Adipocyte (in vitro differentiated cells): ENCODE results near the gene DMXL2.
"Not testable (repeated sequence)": the region's sequence is repeated elsewhere in the genome, so short reads cannot be mapped to it uniquely, and the experiment has no call there.

Experiments
- DNase-seq: peaks from one replicate; pipeline ENCODE4 v3.0.0-alpha.2; 2015; ENCODE audit warnings: low read depth
- H3K27me3 ChIP-seq: replicated peaks from 2 replicates; pipeline ENCODE4 v1.7.0; 2013; ENCODE audit warnings: mild to moderate bottlenecking, low read length, moderate library complexity; ENCODE audit not compliant: control insufficient read depth, insufficient read depth
- H3K36me3 ChIP-seq: 2 replicates; pipeline ENCODE4 v1.7.0; 2013; ENCODE audit warnings: low read length, mild to moderate bottlenecking, moderate library complexity; ENCODE audit not compliant: control insufficient read depth, insufficient read depth, severe bottlenecking
- H3K4me1 ChIP-seq: 2 replicates; pipeline ENCODE4 v1.7.0; 2013; ENCODE audit warnings: mild to moderate bottlenecking, low read length, moderate library complexity; ENCODE audit not compliant: control insufficient read depth, insufficient read depth
- H3K4me3 ChIP-seq: 2 replicates; pipeline ENCODE4 v1.7.0; 2013; ENCODE audit warnings: mild to moderate bottlenecking, low read length, moderate library complexity
- H3K9ac ChIP-seq: 2 replicates; pipeline ENCODE4 v1.7.0; 2013; ENCODE audit warnings: mild to moderate bottlenecking, low read length, moderate library complexity
- H3K9me3 ChIP-seq: 2 replicates; pipeline ENCODE4 v1.7.0; 2013; ENCODE audit warnings: mild to moderate bottlenecking, low read length, moderate library complexity; ENCODE audit not compliant: control insufficient read depth

Gene DMXL2

GRCh38 chr15:51568939-51569784, 53.4 kb downstream of the DMXL2 start:
- not testable (repeated sequence) for H3K27me3 ChIP-seq, DNase-seq

GRCh38 chr15:51561271-51561670, 61.3 kb downstream of the DMXL2 start:
- H3K4me1 ChIP-seq = no peaks in the 10 kb centered on the region
- H3K9me3 ChIP-seq = no peaks in the 10 kb centered on the region
- no peak overlapping the region for H3K9ac ChIP-seq
- no peak overlapping the region for H3K4me3 ChIP-seq
- DNase-seq = no peak
- no peaks in the 10 kb centered on the region for H3K27me3 ChIP-seq
- no peaks in the 10 kb centered on the region for H3K36me3 ChIP-seq

More at GRCh38 chr15:51568939-51569784, 53.4 kb downstream of the DMXL2 start:
- H3K9me3 ChIP-seq, H3K4me3 ChIP-seq, H3K9ac ChIP-seq, H3K36me3 ChIP-seq, H3K4me1 ChIP-seq: not testable (repeated sequence)

- no peak overlapping the region for H3K4me3 ChIP-seq
- no peaks in the 10 kb centered on the region for H3K9me3 ChIP-seq
- no peak overlapping the region for H3K9ac ChIP-seq
- no peaks in the 10 kb centered on the region for H3K27me3 ChIP-seq
- DNase-seq = no peak
- H3K36me3 ChIP-seq = no peaks in the 10 kb centered on the region
- no peaks in the 10 kb centered on the region for H3K4me1 ChIP-seq
Observed at GRCh38 chr15:51558876-51559275, 63.7 kb downstream of the DMXL2 start.

GRCh38 chr15:51558411-51558810, 64.2 kb downstream of the DMXL2 start:
- Histone ChIP-seq H3K9me3 (no peaks in the 10 kb centered on the region), H3K4me1 (no peaks in the 10 kb centered on the region), H3K9ac (no peak overlapping the region), H3K36me3 (no peaks in the 10 kb centered on the region), H3K4me3 (no peak overlapping the region), H3K27me3 (no peaks in the 10 kb centered on the region)
- DNase-seq = no peak

- no peak overlapping the region for H3K9ac ChIP-seq
- no peaks in the 10 kb centered on the region for H3K36me3 ChIP-seq
- H3K9me3 ChIP-seq = no peaks in the 10 kb centered on the region
- no peak for DNase-seq
- H3K4me3 ChIP-seq = no peak overlapping the region
- H3K4me1 ChIP-seq = no peaks in the 10 kb centered on the region
- H3K27me3 ChIP-seq = no peaks in the 10 kb centered on the region
Observed at GRCh38 chr15:51550841-51551240, 71.7 kb downstream of the DMXL2 start.

- H3K27me3 ChIP-seq = no peaks in the 10 kb centered on the region
- no peaks in the 10 kb centered on the region for H3K9me3 ChIP-seq
- H3K36me3 ChIP-seq = no peaks in the 10 kb centered on the region
- H3K9ac ChIP-seq = no peak overlapping the region
- DNase-seq = no peak
- H3K4me3 ChIP-seq = no peak overlapping the region
- H3K4me1 ChIP-seq = no peaks in the 10 kb centered on the region
Observed at GRCh38 chr15:51547656-51548055, 74.9 kb downstream of the DMXL2 start.

- H3K9ac ChIP-seq = no peak overlapping the region
- no peaks in the 10 kb centered on the region for H3K27me3 ChIP-seq
- no peak overlapping the region for H3K4me3 ChIP-seq
- peak; percentile 68 for DNase-seq
- no peaks in the 10 kb centered on the region for H3K4me1 ChIP-seq
- no peaks in the 10 kb centered on the region for H3K9me3 ChIP-seq
- peaks cover 2% of the 10 kb centered on the region for H3K36me3 ChIP-seq
Observed at GRCh38 chr15:51536965-51537574, 85.5 kb downstream of the DMXL2 start.

GRCh38 chr15:51533672-51534398, 88.7 kb downstream of the DMXL2 start:
- Histone ChIP-seq H3K4me1 (no peaks in the 10 kb centered on the region), H3K36me3 (peaks cover 7% of the 10 kb centered on the region), H3K9me3 (peaks cover 7% of the 10 kb centered on the region), H3K9ac (no peak overlapping the region), H3K27me3 (no peaks in the 10 kb centered on the region), H3K4me3 (no peak overlapping the region)
- DNase-seq = no peak

- Histone ChIP-seq H3K36me3 (peaks cover 11% of the 10 kb centered on the region), H3K4me3 (no peak overlapping the region), H3K4me1 (no peaks in the 10 kb centered on the region), H3K9ac (no peak overlapping the region), H3K9me3 (peaks cover 15% of the 10 kb centered on the region), H3K27me3 (no peaks in the 10 kb centered on the region)
- DNase-seq = no peak
Observed at GRCh38 chr15:51526955-51527354, 95.6 kb downstream of the DMXL2 start.

GRCh38 chr15:51524376-51524775, 98.2 kb downstream of the DMXL2 start:
- Histone ChIP-seq H3K9me3 (peaks cover 8% of the 10 kb centered on the region), H3K36me3 (peaks cover 7% of the 10 kb centered on the region), H3K4me1 (no peaks in the 10 kb centered on the region), H3K27me3 (no peaks in the 10 kb centered on the region), H3K9ac (no peak overlapping the region), H3K4me3 (no peak overlapping the region)
- no peak for DNase-seq

GRCh38 chr15:51516291-51516690, 106.3 kb downstream of the DMXL2 start:
- H3K36me3 ChIP-seq = no peaks in the 10 kb centered on the region
- H3K27me3 ChIP-seq = no peaks in the 10 kb centered on the region
- H3K9ac ChIP-seq = no peak overlapping the region
- H3K9me3 ChIP-seq = no peaks in the 10 kb centered on the region
- no peaks in the 10 kb centered on the region for H3K4me1 ChIP-seq
- H3K4me3 ChIP-seq = no peak overlapping the region
- no peak for DNase-seq
